OCI-M2 (cell line): ENCODE data around the gene MPIG6B.

Source experiments
- DNase-seq: peaks from one replicate; lab custom pipeline; 2025; ENCODE audit not compliant: unreplicated experiment; lab: John Stamatoyannopoulos, UW

Gene MPIG6B

DNA sequence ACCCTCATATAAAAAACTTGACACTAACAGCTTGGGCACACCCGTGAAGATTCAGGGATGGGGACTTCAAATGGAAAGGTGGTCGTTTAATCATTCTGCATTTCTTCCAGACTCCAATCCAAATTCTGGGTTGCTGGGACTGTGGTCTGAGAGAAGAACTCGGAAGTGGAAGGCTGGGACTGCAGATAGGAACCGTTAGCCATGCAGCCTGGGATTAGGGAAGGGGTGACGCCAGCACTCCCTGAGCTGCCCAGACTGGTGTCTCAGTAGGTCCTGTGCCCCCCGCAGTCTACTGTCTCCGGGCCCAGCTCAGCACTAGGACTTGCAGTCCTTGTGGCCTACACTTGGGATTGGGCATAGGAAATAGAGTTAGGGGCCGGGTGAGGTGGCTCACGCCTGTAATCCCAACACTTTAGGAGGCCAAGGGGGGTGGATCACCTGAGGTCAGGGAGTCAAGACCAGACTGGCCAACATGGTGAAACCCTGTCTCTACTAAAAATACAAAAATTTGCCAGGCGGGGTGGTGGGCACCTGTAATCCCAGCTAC is 13.7 kb downstream of the MPIG6B start:
- DNase-seq, result no peak

DNA sequence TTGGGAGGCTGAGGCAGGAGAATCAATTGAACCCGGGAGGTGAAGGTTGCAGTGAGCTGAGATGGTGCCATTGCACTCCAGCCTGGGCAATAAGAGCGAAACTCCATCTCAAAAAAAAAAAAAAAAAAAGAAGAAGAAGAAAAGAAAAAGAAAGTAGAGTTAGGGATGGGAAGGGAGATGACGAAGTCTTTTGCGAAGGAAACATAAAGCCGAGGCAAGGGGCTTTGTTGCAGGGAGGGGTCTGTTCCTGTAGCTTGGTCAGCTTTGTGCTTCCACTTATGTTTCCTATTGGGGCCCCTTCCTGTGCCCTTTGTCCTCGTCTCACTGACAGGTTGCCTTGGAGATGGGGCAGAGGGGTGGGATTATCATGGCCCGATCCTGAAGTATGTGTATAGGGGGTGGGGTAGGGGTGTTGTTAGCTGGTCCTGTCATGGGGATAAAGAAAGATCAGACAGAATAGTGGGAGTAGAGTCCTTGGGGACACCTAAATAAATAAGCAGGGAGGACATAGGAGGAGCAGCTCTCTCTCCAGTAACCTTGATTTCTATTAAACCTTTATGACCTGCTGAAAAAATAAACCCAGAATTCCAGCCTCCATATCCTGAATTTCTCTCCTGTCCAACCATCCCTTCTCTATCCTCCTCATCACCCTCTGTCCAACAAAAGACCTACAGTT is 14.3 kb downstream of the MPIG6B start:
- DNase-seq, result peak; percentile 57

GRCh38 chr6:31737991-31738979 is 15.1 kb downstream of the MPIG6B start:
- DNase-seq, result peak; percentile 62

GRCh38 chr6:31739639-31740396 is 16.6 kb downstream of the MPIG6B start, which contains the start of gene MSH5:
TSS of gene MSH5 (plus strand) at chr6:31740005. CDS start at chr6:31740467, 462 bp downstream.
- DNase-seq, result peak; percentile 98

DNA sequence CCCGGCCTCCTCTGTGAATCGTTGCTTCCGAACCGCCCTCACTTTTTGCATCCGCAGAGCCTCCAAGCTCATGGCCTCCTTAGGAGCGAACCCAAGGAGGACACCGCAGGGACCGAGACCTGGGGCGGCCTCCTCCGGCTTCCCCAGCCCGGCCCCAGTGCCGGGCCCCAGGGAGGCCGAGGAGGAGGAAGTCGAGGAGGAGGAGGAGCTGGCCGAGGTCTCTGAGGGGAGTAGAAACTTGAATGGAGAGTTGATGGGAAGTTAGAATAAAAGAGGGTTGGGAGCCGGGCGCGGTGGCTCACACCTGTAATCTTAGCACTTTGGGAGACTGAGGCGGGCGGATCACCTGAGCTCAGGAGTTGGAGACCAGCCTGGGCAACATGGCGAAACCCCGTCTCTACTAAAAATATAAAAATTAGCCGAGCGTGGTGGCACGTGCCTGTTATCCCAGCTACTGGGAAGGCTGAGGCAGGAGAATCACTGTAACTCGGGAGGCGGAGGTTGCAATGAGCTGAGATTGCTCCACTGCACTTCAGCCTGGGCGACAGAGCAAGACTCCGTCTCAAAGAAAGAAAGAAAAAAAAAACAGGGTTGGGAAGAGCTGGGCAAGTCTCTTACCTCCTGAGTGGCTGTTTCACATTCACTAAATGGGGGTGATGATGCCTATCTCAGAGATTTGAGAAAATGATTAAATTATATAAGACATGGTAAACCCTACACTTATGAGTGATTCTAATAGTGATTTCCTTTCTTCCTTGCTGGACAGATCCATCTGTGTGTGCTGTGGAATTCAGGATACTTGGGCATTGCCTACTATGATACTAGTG is 17.4 kb downstream of the MPIG6B start:
- no peak for DNase-seq

- no peak for DNase-seq
Measured at GRCh38 chr6:31741815-31742214, 18.6 kb downstream of the MPIG6B start.

GRCh38 chr6:31742894-31743293 is 19.7 kb downstream of the MPIG6B start:
- DNase-seq, result no peak

- no peak for DNase-seq
Measured at GRCh38 chr6:31744422-31744821, 21.2 kb downstream of the MPIG6B start.

DNA sequence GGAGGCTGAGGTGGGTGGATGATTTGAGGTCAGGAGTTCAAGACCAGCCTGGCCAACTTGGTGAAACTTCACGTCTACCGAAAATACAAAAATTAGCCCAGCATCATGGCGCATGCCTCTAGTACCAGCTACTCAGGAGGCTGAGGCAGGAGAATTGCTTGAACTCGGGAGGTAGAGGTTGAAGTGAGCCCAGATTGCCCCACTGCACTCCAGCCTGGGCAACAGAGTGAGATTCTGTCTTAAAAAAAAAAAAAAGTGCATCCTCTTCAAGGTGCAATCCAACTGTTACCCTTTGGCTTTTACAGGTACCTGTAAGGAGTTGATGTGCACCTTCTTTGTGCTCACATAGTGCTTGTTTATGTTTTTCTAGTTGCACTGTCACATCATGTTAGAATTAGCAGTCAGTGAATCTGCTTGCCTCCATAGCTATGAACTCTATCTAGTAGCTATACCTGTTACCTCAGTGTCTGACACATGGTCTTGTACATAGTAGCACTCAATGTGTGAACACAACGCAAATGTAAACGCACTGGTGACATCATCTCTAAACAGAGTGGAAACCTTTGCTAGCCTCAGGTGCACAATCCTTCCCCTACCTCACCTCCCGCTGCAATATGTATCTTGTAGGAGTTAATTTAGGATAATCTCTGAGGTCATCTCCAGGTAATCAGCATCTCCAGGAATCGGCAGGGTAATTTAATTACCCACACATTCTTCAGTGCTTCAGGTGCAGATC is 26.3 kb downstream of the MPIG6B start:
- no peak for DNase-seq

DNA sequence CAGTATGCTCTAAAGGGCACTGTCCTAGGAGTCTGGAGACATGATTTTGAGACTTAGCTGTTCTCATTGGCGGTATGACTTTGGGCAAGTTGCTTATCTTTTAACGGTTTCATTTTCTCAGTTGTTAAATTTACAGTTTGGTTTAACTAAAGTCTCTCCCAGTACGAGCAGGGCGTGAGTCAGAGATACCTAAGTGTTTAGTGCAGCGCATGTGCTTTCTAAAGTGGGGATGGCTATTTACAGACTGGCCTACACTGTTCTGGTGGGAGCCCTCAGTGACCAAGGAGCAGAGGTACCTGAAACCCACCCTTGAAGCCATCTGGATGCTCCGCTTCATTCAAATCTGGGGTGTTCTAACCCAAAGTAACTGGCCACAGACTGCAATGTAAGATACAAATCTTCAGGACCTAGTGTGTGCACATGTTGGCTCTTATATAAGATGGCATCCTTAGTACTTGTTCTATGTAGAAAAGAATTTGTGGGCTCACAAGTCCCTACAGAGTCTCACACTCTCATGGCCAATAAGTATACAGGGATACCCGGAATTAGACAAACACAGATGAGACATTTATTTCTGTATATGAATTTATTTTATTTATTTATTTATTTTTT is 27.3 kb downstream of the MPIG6B start:
- DNase-seq, result no peak

DNA sequence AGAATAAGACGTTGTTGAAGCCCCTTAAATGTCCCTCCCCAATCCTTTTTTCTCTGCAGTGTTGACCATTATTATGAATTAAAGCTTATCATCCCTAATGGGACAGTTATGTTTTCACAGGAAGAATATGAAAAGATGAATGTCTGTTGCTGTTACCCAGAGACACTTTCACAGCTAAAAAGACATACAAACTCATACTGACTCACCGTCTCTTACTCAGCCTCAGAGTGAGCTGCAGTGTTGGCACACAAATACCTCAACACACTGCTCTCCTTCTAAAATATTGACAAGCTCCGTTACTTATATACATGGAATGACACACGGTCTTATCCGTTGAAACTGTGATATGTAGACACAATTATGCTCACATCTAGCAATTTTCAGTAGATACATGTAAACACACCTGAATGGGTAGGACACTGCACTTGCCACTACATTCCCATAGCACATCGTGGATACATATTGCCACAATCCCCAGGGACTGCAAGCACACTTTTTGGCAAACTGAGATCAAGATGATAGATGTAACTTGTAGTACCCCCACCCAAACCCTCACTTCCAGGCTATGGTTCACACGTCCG is 29.7 kb downstream of the MPIG6B start:
- no peak for DNase-seq

- DNase-seq, result no peak
Measured at GRCh38 chr6:31758281-31758680, 35.1 kb downstream of the MPIG6B start.

- no peak for DNase-seq
Measured at GRCh38 chr6:31760790-31761189, 37.6 kb downstream of the MPIG6B start.

GRCh38 chr6:31761343-31761742 is 38.2 kb downstream of the MPIG6B start:
- no peak for DNase-seq

DNA sequence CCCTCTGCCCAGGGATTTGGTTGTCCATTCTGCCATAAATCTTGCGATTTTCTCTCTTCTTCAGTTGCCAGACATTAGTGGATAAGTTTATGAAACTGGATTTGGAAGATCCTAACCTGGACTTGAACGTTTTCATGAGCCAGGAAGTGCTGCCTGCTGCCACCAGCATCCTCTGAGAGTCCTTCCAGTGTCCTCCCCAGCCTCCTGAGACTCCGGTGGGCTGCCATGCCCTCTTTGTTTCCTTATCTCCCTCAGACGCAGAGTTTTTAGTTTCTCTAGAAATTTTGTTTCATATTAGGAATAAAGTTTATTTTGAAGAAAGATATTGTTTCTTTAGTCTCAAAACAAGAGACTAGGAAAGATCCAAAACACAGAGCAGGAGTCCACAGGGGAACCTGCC is 39.2 kb downstream of the MPIG6B start, which contains the start of gene SAPCD1:
TSS of gene SAPCD1 (plus strand) at position 301 of the 400 bp plus-strand sequence. CDS start 399 bp downstream, outside the sequence.
- DNase-seq, result no peak

DNA sequence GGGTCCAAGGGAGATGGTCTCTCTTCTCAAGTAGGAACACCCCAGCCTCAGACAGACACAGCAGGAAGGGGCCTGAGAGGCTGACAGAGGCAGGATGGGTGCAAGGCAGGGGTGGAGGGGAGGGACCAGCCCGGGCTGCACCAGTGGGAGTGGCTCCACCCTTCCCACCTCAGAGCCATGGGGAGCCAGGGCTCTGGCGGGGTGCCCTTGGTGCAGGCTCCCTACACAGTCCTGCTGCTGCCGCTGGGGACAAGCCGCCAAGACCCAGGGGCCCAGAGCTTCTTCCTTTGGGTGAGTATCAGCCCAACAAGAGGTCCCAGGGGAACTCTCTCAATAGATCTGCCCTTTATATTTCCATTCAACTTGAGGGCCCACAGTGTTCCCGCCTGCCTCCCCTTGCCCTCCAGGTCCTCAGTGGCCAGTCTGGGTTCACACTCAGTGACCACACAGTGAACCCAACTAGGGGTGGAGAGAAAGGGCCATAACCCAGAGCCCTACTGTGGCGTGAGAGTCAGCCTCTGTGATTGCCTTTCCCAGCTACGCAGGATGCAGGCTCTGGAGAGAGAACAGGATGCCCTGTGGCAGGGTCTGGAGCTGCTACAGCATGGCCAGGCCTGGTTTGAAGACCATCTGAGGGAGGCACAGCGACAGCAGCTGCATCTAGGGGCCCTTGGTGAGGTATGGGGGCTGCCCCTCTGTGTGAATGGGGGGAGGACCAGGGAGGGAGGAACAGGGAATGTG is 39.9 kb downstream of the MPIG6B start:
- no peak for DNase-seq

DNA sequence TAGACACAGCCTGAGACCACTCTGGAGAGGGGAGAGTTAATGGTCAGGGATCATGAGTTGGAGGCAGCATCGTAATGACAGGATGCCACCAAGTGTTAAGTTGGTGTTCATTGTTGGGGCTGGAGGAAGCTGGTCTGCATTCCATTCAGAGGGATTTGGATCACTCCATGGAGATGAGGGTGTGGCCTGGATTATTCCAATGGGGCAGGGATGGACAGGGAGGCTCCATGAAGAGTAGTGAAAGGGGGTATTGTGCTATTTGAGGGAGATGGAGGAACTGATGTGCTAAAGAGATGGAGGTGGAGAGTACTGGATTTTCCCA is 40.4 kb downstream of the MPIG6B start:
- DNase-seq, result no peak

GRCh38 chr6:31764198-31764597 is 41.0 kb downstream of the MPIG6B start:
- no peak for DNase-seq
